Stomach (tissue), 4 donors: ENCODE data around the gene ZNF70.

Experiments
- CTCF ChIP-seq, 7 experiments: fragments of 450-650 bp in 4 of 7; fragments of 200-600 bp in 3 of 7; sonication (generic) in 3 of 7; IDR thresholded peaks; one replicate each; pipeline ENCODE4 v1.5.1; 2016 to 2019; ENCODE audit warnings: antibody characterized with exemption in 7 of 7, control low read depth in 2 of 7, mild to moderate bottlenecking in 1 of 7
- EP300 ChIP-seq: sonication (generic); formaldehyde crosslinking; IDR thresholded peaks from one replicate; pipeline ENCODE4 v1.6.1; 2017; ENCODE audit warnings: antibody characterized with exemption
- POLR2A ChIP-seq, 4 donors: fragments of 450-650 bp; IDR thresholded peaks; one replicate each; pipeline ENCODE4 v1.6.1; 2016; ENCODE audit warnings: antibody characterized with exemption in 4 of 4, control low read depth in 2 of 4, mild to moderate bottlenecking in 1 of 4, moderate library complexity in 1 of 4

- TF ChIP-seq CTCF (IDR thresholded peaks at IDR 0.05) (no peak), EP300 (no peak), POLR2A (IDR thresholded peaks at IDR 0.05) (no peak)
Observed at GRCh38 chr22:23743303-23743705, 7.6 kb downstream of the ZNF70 start.
